Measurements from ENCODE around the gene NEURL1. TPM values are rescaled to one million over a fixed set of nuclear protein-coding genes. Genes with fewer than 3 reads are reported as not detected.
A peak's percentile ranks its signal among the peaks of the same experiment; 100 is the strongest.

Gene NEURL1
- total and polyA plus RNA-seq, 10 of the 15 experiments (the other 5 are each of a cell fraction or from before 2014, with no cell fraction given), result 0.02 to 0.05 (median 0.05) TPM; not detected in 6

GRCh38 chr10:103584216-103585010 is 90.9 kb downstream of the NEURL1 start (continued):
- TF ChIP-seq SPI1 (IDR thresholded peaks at IDR 0.05; ENCODE audit: borderline replicate concordance, insufficient read depth, low read depth, low read length) (peak; percentile 20; the same call in 1 of the 2 replicates), ZNF24 (IDR thresholded peaks at IDR 0.05) (no peak), NR2C2 (IDR thresholded peaks at IDR 0.05; ENCODE audit: borderline replicate concordance, control insufficient read depth, insufficient read length, low read depth) (no peak), POLR2A (IDR thresholded peaks at IDR 0.05; ENCODE audit: low read depth, low read length) (peak; percentile 68), CEBPB (IDR thresholded peaks at IDR 0.05; ENCODE audit: borderline replicate concordance in 1 of 2, low read depth in 2 of 2, low read length in 2 of 2) (no peak), YY1 (IDR thresholded peaks at IDR 0.05; ENCODE audit: low read depth, low read length) (0 out of 2 replicates have a peak, but pooled peaks have one; percentile 17), SKIL (IDR thresholded peaks at IDR 0.05; ENCODE audit: low read depth, poor library complexity, severe bottlenecking) (no peak), PAX5 (IDR thresholded peaks at IDR 0.05; ENCODE audit: borderline replicate concordance, low read depth, low read length) (0 out of 2 replicates have a peak, but pooled peaks have one; percentile 20), RUNX3 (IDR thresholded peaks at IDR 0.05; ENCODE audit: low read length) (no peak), HDGF (IDR thresholded peaks at IDR 0.05) (no peak), PAX8 (IDR thresholded peaks at IDR 0.05) (no peak)

All from GM12878 (cell line).